HepG2 (cell line): ENCODE data around the gene COBLL1. TPM values are rescaled to one million over a fixed set of nuclear protein-coding genes. Genes with fewer than 3 reads are reported as not detected.
A peak's percentile ranks its signal among the peaks of the same experiment; 100 is the strongest.

Experiments
- ATAC-seq: fragments of 200-7000 bp; cut with Tn5 transposase; 3 replicates; pipeline ENCODE4 v1.9.1; 2020; ENCODE audit warnings: mild to moderate bottlenecking, moderate library complexity
- BruUV-seq: library from RNA; stranded (reverse); fragments of 400-500 nt; replicated peaks from 2 replicates; lab custom pipeline; 2021; lab: Mats Ljungman, UMichigan
- CTCF ChIA-PET: fragments of 300-600 bp; formaldehyde crosslinking; extraction: SDS; loops from one replicate; lab custom pipeline; 2021; ENCODE audit warnings: low total read pairs, inconsistent platforms, low intra/inter-chr PET ratio; lab: Yijun Ruan, JAX
- POLR2A ChIA-PET: fragments of 350-600 bp; sonication (Branson Sonifier 250); formaldehyde crosslinking; loops from one replicate; lab custom pipeline; 2020; ENCODE audit warnings: antibody characterized with exemption, inconsistent platforms; lab: Yijun Ruan, JAX
- DNase-seq: peaks from one replicate; pipeline ENCODE4 v3.0.0-alpha.2; 2015; ENCODE audit warnings: low spot score
- FAIRE-seq: peaks from 3 replicates; lab custom pipeline; 2011; peaks lifted over from hg19 to GRCh38; lab: Jason Lieb, UNC
- H2AFZ ChIP-seq: one replicate; pipeline ENCODE4 v1.6.1; 2011; ENCODE audit warnings: low read length, inconsistent platforms
- H3K27ac ChIP-seq: fragments of 300-600 bp; 3 replicates; pipeline ENCODE4 v1.8.0; 2011; ENCODE audit warnings: mixed run types, mild to moderate bottlenecking, mixed read lengths, low read length, inconsistent platforms; ENCODE audit not compliant: insufficient read depth; ENCODE audit errors: extremely low read length
- H3K27me3 ChIP-seq, 2 experiments: fragments of 200-600 bp in 1 of 2; 2 replicates in 1 of 2; 3 replicates in 1 of 2; pipeline versions ENCODE4 v1.6.0 to v1.8.0; 2011; ENCODE audit warnings: low read length in 2 of 2, mild to moderate bottlenecking in 2 of 2, moderate library complexity in 2 of 2, inconsistent platforms in 1 of 2; ENCODE audit not compliant: insufficient read depth in 2 of 2, control insufficient read depth in 1 of 2
- H3K36me3 ChIP-seq, 2 experiments: fragments of 200-600 bp in 1 of 2; replicated peaks in 1 of 2; 2 replicates in 1 of 2; 3 replicates in 1 of 2; pipeline versions ENCODE4 v1.5.1 to v1.8.0; 2011; ENCODE audit warnings: low read length in 2 of 2, inconsistent platforms in 1 of 2; ENCODE audit not compliant: insufficient read depth in 2 of 2, control insufficient read depth in 1 of 2
- H3K4me1 ChIP-seq: 2 replicates; pipeline ENCODE4 v1.5.1; 2012; ENCODE audit warnings: low read length, inconsistent platforms; ENCODE audit not compliant: insufficient read depth
- H3K4me2 ChIP-seq: 2 replicates; pipeline ENCODE4 v1.6.0; 2011; ENCODE audit warnings: low read depth, low read length, inconsistent platforms
- H3K4me3 ChIP-seq, 3 experiments: fragments of 200-600 bp in 1 of 3; sonication (generic), shearing (Covaris generic) in 1 of 3; replicated peaks in 1 of 3; 2 replicates each; pipeline ENCODE4 v1.5.1; 2011 to 2016; ENCODE audit warnings: low read length in 3 of 3, inconsistent platforms in 2 of 3, low read depth in 2 of 3, mild to moderate bottlenecking in 2 of 3, control low read depth in 1 of 3, mixed read lengths in 1 of 3; ENCODE audit not compliant: insufficient read depth in 1 of 3
- H3K79me2 ChIP-seq: one replicate; pipeline ENCODE4 v1.6.1; 2011; ENCODE audit warnings: low read length, inconsistent platforms; ENCODE audit not compliant: insufficient read depth
- H3K9ac ChIP-seq: 2 replicates; pipeline ENCODE4 v1.6.0; 2011; ENCODE audit warnings: mild to moderate bottlenecking, low read depth, low read length, inconsistent platforms; ENCODE audit not compliant: insufficient read depth
- H3K9me3 ChIP-seq: 2 replicates; pipeline ENCODE4 v1.5.1; 2012; ENCODE audit warnings: mild to moderate bottlenecking, low read length
- H4K20me1 ChIP-seq: 2 replicates; pipeline ENCODE4 v1.6.0; 2011; ENCODE audit warnings: inconsistent platforms, mild to moderate bottlenecking, low read length, moderate library complexity; ENCODE audit not compliant: insufficient read depth
- AGO2 ChIP-seq: fragments of 200-400 bp; formaldehyde crosslinking; optimal IDR thresholded peaks from 2 replicates; pipeline ENCODE3; 2017; ENCODE audit warnings: mild to moderate bottlenecking, low read depth, low read length, moderate library complexity
- CC2D1A ChIP-seq: sonication (generic); formaldehyde crosslinking; IDR thresholded peaks from 2 replicates; pipeline ENCODE4 v1.8.1; 2023; ENCODE audit warnings: mild to moderate bottlenecking, missing genetic modification reagents
- ELK4 ChIP-seq: sonication (generic); formaldehyde crosslinking; IDR thresholded peaks from 2 replicates; pipeline ENCODE4 v1.9.0; 2021; ENCODE audit warnings: missing genetic modification reagents, borderline replicate concordance
- FOSL2 ChIP-seq: sonication (generic); formaldehyde crosslinking; IDR thresholded peaks from 2 replicates; pipeline ENCODE4 v1.4.0; 2020; ENCODE audit warnings: missing genetic modification reagents
- JUND ChIP-seq: sonication (generic); formaldehyde crosslinking; IDR thresholded peaks from 2 replicates; pipeline ENCODE4 v1.8.0; 2022; ENCODE audit warnings: mild to moderate bottlenecking, missing genetic modification reagents
- NBN ChIP-seq: fragments of 450-650 bp; conservative IDR thresholded peaks from 2 replicates; pipeline ENCODE4 v1.6.1; 2017
- NR2F1 ChIP-seq, 2 experiments: fragments of 450-650 bp in 1 of 2; formaldehyde crosslinking in 1 of 2; IDR thresholded peaks; 2 replicates each; pipeline versions ENCODE4 v1.5.0 to v1.6.1; 2016 to 2020; ENCODE audit warnings: mild to moderate bottlenecking in 1 of 2, missing compliant biosample characterization in 1 of 2, missing genetic modification reagents in 1 of 2, moderate library complexity in 1 of 2
- POGZ ChIP-seq: sonication (generic); formaldehyde crosslinking; IDR thresholded peaks from 2 replicates; pipeline ENCODE4 v1.4.0; 2020; ENCODE audit warnings: mild to moderate bottlenecking, missing genetic modification reagents
- PRDM4 ChIP-seq: sonication (generic); formaldehyde crosslinking; IDR thresholded peaks from 2 replicates; pipeline ENCODE4 v1.9.0; 2021; ENCODE audit warnings: missing genetic modification reagents, borderline replicate concordance
- PRPF4 ChIP-seq: fragments of 200-400 bp; formaldehyde crosslinking; IDR thresholded peaks from 2 replicates; pipeline ENCODE4 v1.6.1; 2016; ENCODE audit warnings: low read length, low read depth; ENCODE audit not compliant: poor library complexity, severe bottlenecking
- REXO4 ChIP-seq: sonication (generic); formaldehyde crosslinking; IDR thresholded peaks from 2 replicates; pipeline ENCODE4 v1.8.0; 2022; ENCODE audit warnings: missing genetic modification reagents, mild to moderate bottlenecking, borderline replicate concordance
- RORA ChIP-seq: sonication (generic); formaldehyde crosslinking; IDR thresholded peaks from 2 replicates; pipeline ENCODE4 v1.5.0; 2020; ENCODE audit warnings: mild to moderate bottlenecking, missing genetic modification reagents, moderate library complexity
- SAP130 ChIP-seq: IDR thresholded peaks from 2 replicates; pipeline ENCODE4 v1.6.1; 2016; ENCODE audit warnings: low read depth
- SMAD1 ChIP-seq: sonication (generic); formaldehyde crosslinking; IDR thresholded peaks from 2 replicates; pipeline ENCODE4 v1.4.0; 2020; ENCODE audit warnings: missing genetic modification reagents, low read depth, mild to moderate bottlenecking, borderline replicate concordance
- ZFP82 ChIP-seq: sonication (generic); formaldehyde crosslinking; IDR thresholded peaks from 2 replicates; pipeline ENCODE4 v1.5.1; 2020; ENCODE audit warnings: mild to moderate bottlenecking, missing genetic modification reagents, borderline replicate concordance
- ZNF484 ChIP-seq: sonication (generic); formaldehyde crosslinking; IDR thresholded peaks from 2 replicates; pipeline ENCODE4 v1.5.1; 2020; ENCODE audit warnings: mild to moderate bottlenecking, low read depth, missing genetic modification reagents, borderline replicate concordance
- ZNF749 ChIP-seq: sonication (generic); formaldehyde crosslinking; IDR thresholded peaks from 2 replicates; pipeline ENCODE4 v1.8.0; 2022; ENCODE audit warnings: mild to moderate bottlenecking, missing genetic modification reagents, moderate library complexity, borderline replicate concordance
- ZNF780A ChIP-seq: sonication (generic); formaldehyde crosslinking; IDR thresholded peaks from 2 replicates; pipeline ENCODE4 v1.8.0; 2022; ENCODE audit warnings: mild to moderate bottlenecking, missing genetic modification reagents, moderate library complexity
- WGBS: methylation state at CpG from one replicate; pipeline ENCODE4 v1.1.6; 2017; ENCODE audit warnings: low lambda C conversion rate; 5-methylcytosine and 5-hydroxymethylcytosine counted together
- in situ Hi-C: cut with HindIII; loops from 2 replicates; pipeline ENCODE4 v1.10.0; 2017; ENCODE audit warnings: low pct_unique_long_range_greater_than_20kb; ENCODE audit not compliant: extremely low pct_ligation_motif_present
- intact Hi-C: fragments of 100-400 bp; cut with micrococcal nuclease; formaldehyde crosslinking; loops from one replicate; pipeline ENCODE4 v1.10.0; 2022; ENCODE audit not compliant: unreplicated experiment
- polyA plus RNA-seq, 8 experiments: library from polyadenylated mRNA; depleted of rRNA in 3 of 8; stranded (reverse) in 7 of 8; unstranded in 1 of 8; fragments of >200 nt; fragmentation: Illumina TruSeq in 4 of 8; extraction: Trizol in 4 of 8; gene quantifications; 2 replicates each; pipeline versions ENCODE4 v1.2.1 to v1.2.3, GENCODE V29; 2011 to 2016; ENCODE audit warnings: low read depth in 4 of 8, missing spikeins in 1 of 8, mixed read lengths in 1 of 8; ENCODE audit not compliant: insufficient read depth in 1 of 8
- total RNA-seq, 5 experiments: library from RNA; depleted of rRNA; stranded (reverse); fragments of >200 nt; fragmentation: Illumina TruSeq; extraction: Trizol; gene quantifications; 2 replicates each; pipeline ENCODE4 v1.2.3, GENCODE V29; 2016; ENCODE audit warnings: low read depth in 1 of 5
- TF ChIP-seq, protein P1 (sequence below): fragments of 450-650 bp; IDR thresholded peaks from 2 replicates; pipeline ENCODE4 v1.6.1; 2017; ENCODE audit warnings: mild to moderate bottlenecking

COBLL1 gene
- total and polyA plus RNA-seq, 2 of the 13 experiments (the other 11 are each of a cell fraction or from before 2014, with no cell fraction given) = 32.6 to 86.8 TPM

GRCh38 chr2:164812378-164812777 is 29.2 kb downstream of the COBLL1 start:
- Histone ChIP-seq H3K36me3 (no peaks in the 10 kb centered on the region; a peak in 1 of 5 replicates), H3K27me3 (no peaks in the 10 kb centered on the region), H4K20me1 (no peaks in the 10 kb centered on the region), H2AFZ (no peak overlapping the region), H3K4me1 (peaks cover 86% of the 10 kb centered on the region), H3K4me2 (no peak overlapping the region), H3K9me3 (no peaks in the 10 kb centered on the region), H3K79me2 (peaks cover 96% of the 10 kb centered on the region), H3K9ac (no peak overlapping the region), H3K4me3 (no peak overlapping the region), H3K27ac (no peak overlapping the region)
- FAIRE-seq = no peak
- WGBS = 92% methylated on average over 1 of the region's 1 CpG
- BruUV-seq = no TSS peak
- no peak for TF ChIP-seq FOSL2 (CRISPR knock-in tag)
- no peak for TF ChIP-seq AGO2
- no peak for TF ChIP-seq ZNF780A (CRISPR knock-in tag)
- no peak for TF ChIP-seq PRPF4
- no peak for TF ChIP-seq ELK4
- no peak for TF ChIP-seq NR2F1 (CRISPR knock-in tag; IDR thresholded peaks at IDR 0.05)
- TF ChIP-seq SAP130 = no peak
- TF ChIP-seq RORA = no peak
- TF ChIP-seq, protein P1, sequence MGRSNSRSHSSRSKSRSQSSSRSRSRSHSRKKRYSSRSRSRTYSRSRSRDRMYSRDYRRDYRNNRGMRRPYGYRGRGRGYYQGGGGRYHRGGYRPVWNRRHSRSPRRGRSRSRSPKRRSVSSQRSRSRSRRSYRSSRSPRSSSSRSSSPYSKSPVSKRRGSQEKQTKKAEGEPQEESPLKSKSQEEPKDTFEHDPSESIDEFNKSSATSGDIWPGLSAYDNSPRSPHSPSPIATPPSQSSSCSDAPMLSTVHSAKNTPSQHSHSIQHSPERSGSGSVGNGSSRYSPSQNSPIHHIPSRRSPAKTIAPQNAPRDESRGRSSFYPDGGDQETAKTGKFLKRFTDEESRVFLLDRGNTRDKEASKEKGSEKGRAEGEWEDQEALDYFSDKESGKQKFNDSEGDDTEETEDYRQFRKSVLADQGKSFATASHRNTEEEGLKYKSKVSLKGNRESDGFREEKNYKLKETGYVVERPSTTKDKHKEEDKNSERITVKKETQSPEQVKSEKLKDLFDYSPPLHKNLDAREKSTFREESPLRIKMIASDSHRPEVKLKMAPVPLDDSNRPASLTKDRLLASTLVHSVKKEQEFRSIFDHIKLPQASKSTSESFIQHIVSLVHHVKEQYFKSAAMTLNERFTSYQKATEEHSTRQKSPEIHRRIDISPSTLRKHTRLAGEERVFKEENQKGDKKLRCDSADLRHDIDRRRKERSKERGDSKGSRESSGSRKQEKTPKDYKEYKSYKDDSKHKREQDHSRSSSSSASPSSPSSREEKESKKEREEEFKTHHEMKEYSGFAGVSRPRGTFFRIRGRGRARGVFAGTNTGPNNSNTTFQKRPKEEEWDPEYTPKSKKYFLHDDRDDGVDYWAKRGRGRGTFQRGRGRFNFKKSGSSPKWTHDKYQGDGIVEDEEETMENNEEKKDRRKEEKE = no peak
- TF ChIP-seq JUND (CRISPR knock-in tag) = no peak
- TF ChIP-seq CC2D1A (CRISPR knock-in tag) = no peak
- TF ChIP-seq ZNF749 (CRISPR knock-in tag) = no peak
- TF ChIP-seq PRDM4 (CRISPR knock-in tag) = no peak
- TF ChIP-seq ZFP82 (CRISPR knock-in tag) = no peak
- TF ChIP-seq ZNF484 (CRISPR knock-in tag) = no peak
- no peak for TF ChIP-seq REXO4 (CRISPR knock-in tag)
- no peak for TF ChIP-seq SMAD1 (CRISPR knock-in tag)
- TF ChIP-seq POGZ (CRISPR knock-in tag) = no peak
- no peak for TF ChIP-seq NBN
- CTCF ChIA-PET = no interaction called here
- POLR2A ChIA-PET = no interaction called here
- in situ Hi-C loops (no loop called here), intact Hi-C loops (no loop called here)
- no peak for DNase-seq
- 0 out of 3 replicates have a peak, but pooled peaks have one; percentile 31 for ATAC-seq
